ENCODE data around the gene CLTB.
"Not testable (repeated sequence)": the region's sequence is repeated elsewhere in the genome, so short reads cannot be mapped to it uniquely, and the experiment has no call there.

CLTB gene

DNA sequence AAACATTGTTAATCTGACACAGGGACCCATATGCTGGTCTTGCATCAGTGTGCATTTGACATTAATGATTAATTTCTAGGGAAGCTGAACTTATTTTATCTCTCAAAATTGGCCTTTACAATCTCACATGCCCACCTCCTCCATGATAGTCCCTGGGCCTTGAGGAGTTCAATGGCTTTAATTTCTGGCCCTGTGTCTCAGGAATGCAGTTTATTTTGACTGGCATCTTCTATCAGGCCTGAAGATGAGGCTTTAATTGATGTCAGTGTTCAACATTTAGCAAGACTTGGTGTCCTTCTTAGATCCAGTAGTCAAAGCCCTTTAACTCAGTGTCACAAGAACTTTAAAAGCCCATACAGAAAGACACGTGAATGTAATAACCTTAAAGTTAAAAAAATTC is 10.5 kb upstream of the CLTB start:
- no peak for DNase-seq (ENCODE audit: low read depth)

DNA sequence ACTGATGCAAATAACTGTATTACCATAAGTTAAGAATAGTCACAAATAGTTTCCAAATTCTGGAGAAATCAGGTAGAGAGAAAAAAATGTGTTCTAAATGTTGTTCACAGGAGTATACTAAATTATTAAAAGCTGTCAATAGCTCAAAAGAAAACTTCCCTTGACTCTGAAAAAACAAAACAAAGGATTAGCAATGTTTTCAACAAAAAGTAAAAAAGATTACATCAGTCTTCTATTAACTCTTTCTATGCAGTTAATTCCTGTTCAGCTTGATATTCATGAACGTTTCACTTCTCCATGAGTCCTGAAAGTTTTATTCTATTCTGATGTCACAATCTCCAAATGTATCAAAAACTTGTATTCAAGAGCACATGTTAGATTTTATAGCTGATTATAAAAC is 9.5 kb upstream of the CLTB start:
- DNase-seq (ENCODE audit: low read depth) = no peak

DNA sequence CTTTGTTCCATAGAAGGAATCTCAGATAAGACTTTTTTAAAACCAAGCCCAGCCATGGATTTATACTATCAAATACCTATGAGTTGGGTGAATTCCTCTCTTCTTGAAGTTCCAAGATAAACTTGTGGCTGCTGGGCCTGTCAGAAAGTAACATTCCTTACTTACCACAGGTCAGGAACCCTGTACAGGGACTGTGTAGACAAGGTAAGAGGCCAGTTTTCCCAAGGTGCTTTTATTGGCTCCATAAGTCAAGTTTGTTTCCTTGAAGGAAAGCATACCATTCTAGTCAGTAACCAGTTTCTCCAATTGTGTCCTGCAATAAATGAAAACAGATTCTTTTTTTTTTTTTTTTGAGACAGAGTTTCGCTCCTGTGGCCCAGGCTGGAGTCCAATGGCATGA is 8.8 kb upstream of the CLTB start:
- no peak for DNase-seq (ENCODE audit: low read depth)

DNA sequence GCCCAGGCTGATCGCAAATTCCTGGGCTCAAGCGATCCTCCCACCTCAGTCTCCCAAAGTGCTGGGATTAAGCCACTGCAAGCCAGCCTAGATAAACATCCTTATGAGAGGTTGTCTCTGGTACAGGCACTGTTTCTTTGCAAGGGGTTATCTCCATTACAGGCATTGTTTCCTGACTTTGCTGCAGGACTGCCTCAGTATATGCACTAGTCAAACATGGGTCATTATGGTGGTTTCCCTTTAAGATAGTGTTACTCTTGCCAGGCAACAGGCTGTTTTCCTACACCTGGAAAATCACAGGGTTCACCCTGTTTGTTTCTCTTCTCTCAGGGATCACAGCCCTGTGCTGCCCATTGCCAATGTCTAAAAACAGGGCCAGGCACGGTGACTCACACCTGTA is 7.8 kb upstream of the CLTB start:
- no peak for DNase-seq (ENCODE audit: low read depth)

DNA sequence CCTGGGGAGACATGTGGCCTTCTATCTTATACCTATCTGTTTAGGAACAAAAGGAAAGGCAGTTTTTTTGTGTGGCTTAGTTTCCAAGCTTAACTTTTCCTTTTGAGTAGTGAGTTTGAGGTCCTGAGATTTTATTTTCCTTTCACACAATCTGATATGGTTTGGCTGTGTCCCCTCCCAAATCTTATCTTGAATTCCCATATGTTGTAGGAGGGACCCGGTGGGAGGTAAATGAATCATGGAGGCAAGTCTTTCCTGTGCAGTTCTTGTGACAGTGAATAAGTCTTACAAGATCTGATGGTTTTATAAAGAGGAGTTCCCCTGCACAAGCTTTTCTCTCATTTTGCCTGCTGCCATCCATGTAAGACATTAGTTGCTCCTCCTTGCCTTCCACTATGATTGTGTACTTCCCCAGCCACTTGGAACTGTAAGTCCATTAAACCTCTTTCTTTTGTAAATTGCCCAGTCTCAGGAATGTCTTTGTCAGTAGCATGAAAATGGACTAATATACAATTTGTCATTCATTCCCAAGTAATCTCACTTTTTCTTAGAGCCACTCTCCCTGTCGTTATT is 4.7 kb upstream of the CLTB start:
- DNase-seq (ENCODE audit: low read depth) = no peak

DNA sequence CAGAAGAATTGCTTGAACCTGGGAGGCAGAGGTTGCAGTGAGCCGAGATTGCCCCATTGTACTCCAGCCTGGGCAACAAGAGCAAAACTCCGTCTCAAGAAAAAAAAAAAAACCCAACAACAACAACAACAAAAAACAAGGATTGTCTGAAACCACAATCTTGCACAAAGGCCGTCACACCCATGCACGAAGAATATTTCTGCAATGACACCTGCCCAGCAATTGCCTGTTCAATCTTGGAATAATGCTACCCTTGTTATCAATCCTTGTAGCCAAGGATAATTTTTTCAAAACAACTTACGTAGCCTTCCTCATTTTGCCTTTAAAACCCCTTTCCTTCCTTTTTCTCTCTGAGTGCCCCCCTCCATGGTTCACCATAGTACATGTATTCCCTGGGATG is 3.7 kb upstream of the CLTB start:
- no peak for DNase-seq (ENCODE audit: low read depth)

GRCh38 chr5:176418251-176418650 is 1.9 kb upstream of the CLTB start:
- DNase-seq (ENCODE audit: low read depth) = no peak

DNA sequence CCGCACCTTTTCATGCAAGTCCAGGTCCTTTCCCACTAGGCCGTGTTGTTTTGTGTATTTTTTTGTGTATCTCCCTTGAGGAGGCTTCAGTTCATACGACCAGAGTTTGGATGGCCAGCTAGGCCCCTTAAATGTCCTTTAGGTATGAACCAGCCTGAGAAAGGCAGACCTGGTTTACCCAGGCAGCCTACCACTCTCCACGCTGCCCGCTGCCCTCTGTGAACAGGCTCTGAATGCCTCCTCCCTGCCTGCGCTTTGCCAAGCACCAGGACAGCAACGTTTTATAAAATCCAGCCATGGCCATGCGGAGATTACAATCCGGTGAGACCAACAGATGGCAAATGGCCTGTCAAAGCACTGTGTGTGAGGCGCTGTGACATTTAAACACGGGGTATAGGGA is 626 bp upstream of the CLTB start:
- DNase-seq (ENCODE audit: low read depth) = no peak

DNA sequence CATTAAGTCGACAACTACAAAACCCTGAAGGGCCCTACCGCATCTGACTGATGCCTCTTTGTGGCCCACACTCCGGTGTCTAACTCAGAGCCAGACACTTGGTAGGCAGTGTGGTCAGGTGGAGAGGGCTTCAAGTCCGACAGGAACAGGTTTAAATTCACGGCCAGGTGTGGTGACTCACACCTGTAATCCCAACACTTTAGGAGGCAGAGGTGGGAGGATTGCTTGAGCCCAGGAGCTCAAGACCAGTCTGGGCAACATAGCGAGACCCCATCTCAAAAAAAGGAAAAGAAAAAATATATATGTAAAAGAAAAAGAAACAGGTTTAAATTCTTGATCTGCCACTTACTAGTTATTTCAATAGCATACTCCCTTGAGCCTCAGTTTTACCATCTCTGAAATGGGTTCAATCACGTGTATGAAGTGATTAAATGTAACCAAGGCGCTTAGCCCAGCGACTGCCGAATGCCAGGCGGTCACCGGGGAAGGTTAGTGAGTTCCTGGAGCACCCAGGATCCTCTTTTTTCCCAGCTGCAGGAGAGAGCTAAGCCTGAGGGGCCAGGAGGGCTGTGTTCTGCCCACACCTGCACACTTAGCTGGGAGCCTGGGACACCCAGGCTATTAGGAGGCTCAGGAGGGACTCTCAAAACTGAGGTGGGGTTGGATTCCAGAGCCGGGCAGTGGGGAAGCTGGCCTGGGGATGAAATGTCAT is 943 bp downstream of the CLTB start:
- DNase-seq (ENCODE audit: low read depth) = no peak

DNA sequence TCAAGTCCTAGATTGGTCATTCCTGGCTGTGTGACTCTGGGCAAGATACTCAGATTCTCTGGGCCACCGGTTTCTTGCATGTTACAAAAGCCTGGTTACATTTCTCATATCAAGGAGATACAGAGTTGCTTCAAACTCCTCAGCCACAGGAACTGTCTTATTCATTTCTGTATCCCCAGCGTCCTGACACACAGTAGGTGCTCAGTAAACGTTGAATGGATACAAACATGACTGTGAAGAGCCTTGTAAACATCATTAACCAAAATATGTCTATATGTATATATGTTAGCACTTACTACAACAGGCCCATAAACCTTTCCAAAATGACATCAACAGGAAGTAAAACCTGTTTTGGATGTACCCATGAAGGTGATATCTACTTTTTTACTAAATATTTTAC is 1.6 kb downstream of the CLTB start:
- no peak for DNase-seq (ENCODE audit: low read depth)

DNA sequence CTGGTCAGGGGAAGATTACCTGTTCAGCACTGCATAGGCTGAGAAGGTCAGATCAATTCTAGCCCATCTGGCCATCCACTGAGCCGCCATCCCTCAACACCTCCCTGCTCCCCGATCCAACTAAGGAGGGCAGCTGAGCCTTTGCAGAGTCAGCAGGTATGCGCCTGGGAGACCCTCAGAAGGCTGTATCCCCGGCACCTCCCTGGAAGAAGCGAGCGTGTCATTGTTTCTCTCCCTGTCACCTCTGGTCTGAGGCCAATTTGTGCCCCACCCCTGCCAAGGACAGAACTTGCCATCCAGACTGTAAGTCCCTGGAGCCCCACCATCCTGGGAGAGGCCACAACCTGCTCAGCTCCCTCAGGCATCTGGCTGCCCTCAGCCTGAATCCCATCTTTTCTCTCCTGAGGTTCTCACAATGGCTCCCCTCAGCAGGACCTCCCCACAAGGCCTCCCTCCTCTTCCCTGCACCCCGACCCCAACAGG is 2.6 kb downstream of the CLTB start:
- no peak for DNase-seq (ENCODE audit: low read depth)

- DNase-seq (ENCODE audit: low read depth) = no peak
These were observed 3.1 kb downstream of the CLTB start for GRCh38 chr5:176413255-176413565.

GRCh38 chr5:176412517-176413254 is 3.7 kb downstream of the CLTB start:
- DNase-seq (ENCODE audit: low read depth) = no peak

- no peak for DNase-seq (ENCODE audit: low read depth)
These were observed 5.7 kb downstream of the CLTB start for GRCh38 chr5:176410486-176411180.

- DNase-seq (ENCODE audit: low read depth) = no peak
These were observed 6.6 kb downstream of the CLTB start for GRCh38 chr5:176409765-176410164.

GRCh38 chr5:176408590-176408989 is 7.7 kb downstream of the CLTB start:
- no peak for DNase-seq (ENCODE audit: low read depth)

GRCh38 chr5:176408252-176408573 is 8.1 kb downstream of the CLTB start:
- DNase-seq (ENCODE audit: low read depth) = not testable (repeated sequence)

GRCh38 chr5:176407456-176408251 is 8.7 kb downstream of the CLTB start:
- no peak for DNase-seq (ENCODE audit: low read depth)

GRCh38 chr5:176406436-176407052 is 9.8 kb downstream of the CLTB start:
- DNase-seq (ENCODE audit: low read depth) = no peak

DNA sequence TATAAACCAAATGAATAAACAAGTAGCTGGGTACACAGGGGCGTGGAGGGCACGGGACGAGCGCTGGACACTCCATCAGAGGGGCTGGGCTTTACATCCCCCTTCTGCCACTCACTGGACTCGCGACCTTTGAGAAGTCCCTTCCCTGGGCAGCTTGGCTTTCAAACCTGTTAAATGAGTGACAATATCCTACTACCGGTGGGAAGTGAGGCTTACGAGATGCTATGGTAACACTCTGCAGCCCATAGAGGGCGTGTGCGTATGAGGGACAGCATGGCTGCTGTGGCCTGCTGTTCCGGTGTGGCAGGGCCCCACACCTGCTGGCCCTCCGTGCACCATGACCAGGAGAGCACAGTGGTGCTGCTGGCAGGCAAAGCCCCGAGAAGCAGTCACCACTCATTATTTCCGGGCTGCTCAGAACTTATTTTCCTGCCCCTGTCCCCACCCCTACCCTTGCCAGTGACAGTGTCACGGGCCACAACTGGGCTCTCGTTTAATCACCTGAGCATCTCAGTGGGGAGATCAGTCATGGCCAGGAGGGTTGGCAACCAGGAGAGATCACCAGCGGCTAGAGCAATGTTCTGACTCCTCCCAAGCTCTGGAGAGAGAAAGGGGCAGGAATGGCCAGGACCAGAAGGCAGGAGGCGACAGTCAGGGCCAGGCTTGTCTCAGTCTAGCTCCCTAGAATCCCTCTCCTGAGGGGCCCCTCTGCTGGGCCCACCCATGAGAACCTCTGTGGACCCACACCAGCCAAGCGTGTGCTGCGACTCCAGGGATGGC is 10.5 kb downstream of the CLTB start:
- DNase-seq (ENCODE audit: low read depth) = no peak

All from stimulated activated CD8-positive, alpha-beta memory T cell treated with anti-CD3 and anti-CD28 coated beads, Interleukin-15, amount 100 ng/mL, for 24 hours (primary cell).